AG10803 (cell line): ENCODE measurements around the gene ASXL3.

Source experiments
- DNase-seq: peaks from one replicate; pipeline ENCODE4 v3.0.0; 2010; ENCODE audit warnings: low read depth
- H3K4me3 ChIP-seq: 2 replicates; pipeline ENCODE4 v1.5.1; 2011; ENCODE audit warnings: mild to moderate bottlenecking, low read length, control low read depth
- TF ChIP-seq, protein P1 (sequence below): conservative IDR thresholded peaks from 2 replicates; pipeline ENCODE4 v1.5.1; 2011; ENCODE audit warnings: mild to moderate bottlenecking, low read length, control low read depth, inconsistent platforms

The ASXL3 gene

GRCh38 chr18:33670029-33670428 lies 92.0 kb downstream of the ASXL3 start:
- DNase-seq, result no peak
- TF ChIP-seq, protein P1, sequence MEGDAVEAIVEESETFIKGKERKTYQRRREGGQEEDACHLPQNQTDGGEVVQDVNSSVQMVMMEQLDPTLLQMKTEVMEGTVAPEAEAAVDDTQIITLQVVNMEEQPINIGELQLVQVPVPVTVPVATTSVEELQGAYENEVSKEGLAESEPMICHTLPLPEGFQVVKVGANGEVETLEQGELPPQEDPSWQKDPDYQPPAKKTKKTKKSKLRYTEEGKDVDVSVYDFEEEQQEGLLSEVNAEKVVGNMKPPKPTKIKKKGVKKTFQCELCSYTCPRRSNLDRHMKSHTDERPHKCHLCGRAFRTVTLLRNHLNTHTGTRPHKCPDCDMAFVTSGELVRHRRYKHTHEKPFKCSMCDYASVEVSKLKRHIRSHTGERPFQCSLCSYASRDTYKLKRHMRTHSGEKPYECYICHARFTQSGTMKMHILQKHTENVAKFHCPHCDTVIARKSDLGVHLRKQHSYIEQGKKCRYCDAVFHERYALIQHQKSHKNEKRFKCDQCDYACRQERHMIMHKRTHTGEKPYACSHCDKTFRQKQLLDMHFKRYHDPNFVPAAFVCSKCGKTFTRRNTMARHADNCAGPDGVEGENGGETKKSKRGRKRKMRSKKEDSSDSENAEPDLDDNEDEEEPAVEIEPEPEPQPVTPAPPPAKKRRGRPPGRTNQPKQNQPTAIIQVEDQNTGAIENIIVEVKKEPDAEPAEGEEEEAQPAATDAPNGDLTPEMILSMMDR, result no peak
- no peak overlapping the region for H3K4me3 ChIP-seq

DNA sequence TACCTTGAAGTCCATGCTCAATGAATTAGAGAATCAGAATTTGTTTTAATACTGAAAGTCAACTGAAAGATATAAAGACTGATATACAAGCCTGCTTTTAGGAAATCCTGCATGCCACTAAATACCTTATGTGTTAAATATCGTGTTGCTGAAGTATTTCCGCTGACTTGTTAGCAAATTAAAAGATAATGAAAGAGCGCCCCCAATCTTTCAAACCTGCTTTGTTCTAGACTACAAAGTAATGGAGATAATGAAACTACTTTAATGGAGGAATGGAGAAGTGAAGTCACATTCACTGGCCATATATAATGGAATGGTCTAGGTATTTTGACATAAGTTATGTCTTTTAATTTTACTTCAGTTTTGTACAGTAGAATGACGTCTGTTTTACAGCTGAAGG lies 95.7 kb downstream of the ASXL3 start:
- TF ChIP-seq, protein P1, result no peak
- no peak overlapping the region for H3K4me3 ChIP-seq
- DNase-seq, result no peak

- no peak for DNase-seq
- H3K4me3 ChIP-seq, result no peak overlapping the region
- TF ChIP-seq, protein P1, result no peak
Observed at GRCh38 chr18:33676593-33676992, 98.6 kb downstream of the ASXL3 start.

- H3K4me3 ChIP-seq, result no peak overlapping the region
- DNase-seq, result no peak
- TF ChIP-seq, protein P1, result no peak
Observed at GRCh38 chr18:33677891-33678290, 99.9 kb downstream of the ASXL3 start.

DNA sequence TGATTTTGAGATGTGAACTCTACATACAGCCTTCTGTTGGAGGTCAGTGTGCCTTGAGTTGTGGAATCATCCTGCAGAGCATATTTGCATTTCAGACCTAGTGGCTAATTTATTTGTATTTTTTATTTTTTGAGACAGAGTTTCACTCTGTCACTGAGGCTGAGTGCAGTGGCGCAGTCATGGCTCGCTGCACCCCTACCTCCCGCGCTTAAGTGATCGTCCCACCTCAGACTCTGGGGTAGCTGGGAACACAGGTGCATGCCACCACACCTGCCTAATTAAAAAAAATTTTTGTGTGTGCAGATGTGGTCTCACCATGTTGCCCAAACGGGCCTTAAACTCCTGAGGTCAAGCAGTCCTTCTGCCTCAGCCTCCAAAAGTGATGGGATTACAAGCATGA lies 104.4 kb downstream of the ASXL3 start:
- DNase-seq, result no peak
- TF ChIP-seq, protein P1, result no peak
- H3K4me3 ChIP-seq, result no peak overlapping the region

DNA sequence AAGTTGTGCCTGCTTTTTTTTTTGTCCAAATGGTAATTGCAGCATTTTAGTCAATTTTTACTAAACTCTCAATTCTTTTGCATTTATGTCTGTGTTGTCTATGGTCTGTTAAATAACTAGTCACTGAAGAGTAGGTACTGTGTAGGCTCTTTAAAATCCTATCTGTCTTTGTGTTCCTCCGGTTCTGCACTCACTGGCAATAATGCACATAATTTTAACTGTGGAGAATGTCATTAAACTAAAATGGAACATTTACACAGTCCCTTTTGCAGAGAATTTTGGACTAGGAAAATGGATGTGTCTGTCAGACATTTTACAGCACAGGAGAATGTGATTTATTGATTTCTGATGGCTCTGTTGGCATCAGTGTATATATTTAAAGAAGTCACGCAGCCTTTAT lies 116.6 kb downstream of the ASXL3 start:
- TF ChIP-seq, protein P1, result no peak
- no peak overlapping the region for H3K4me3 ChIP-seq
- DNase-seq, result no peak

- TF ChIP-seq, protein P1, result no peak
- no peak overlapping the region for H3K4me3 ChIP-seq
Observed at GRCh38 chr18:33696332-33697162, 118.5 kb downstream of the ASXL3 start.

More at GRCh38 chr18:33696332-33697162, 118.5 kb downstream of the ASXL3 start:
- DNase-seq, result no peak
